AG08396 (cell line): ENCODE data around the gene SLC39A11.

Experiments used
- DNase-seq: peaks from one replicate; pipeline ENCODE4 v3.0.0; 2012; ENCODE audit warnings: low spot score, mixed read lengths

The SLC39A11 gene

DNA sequence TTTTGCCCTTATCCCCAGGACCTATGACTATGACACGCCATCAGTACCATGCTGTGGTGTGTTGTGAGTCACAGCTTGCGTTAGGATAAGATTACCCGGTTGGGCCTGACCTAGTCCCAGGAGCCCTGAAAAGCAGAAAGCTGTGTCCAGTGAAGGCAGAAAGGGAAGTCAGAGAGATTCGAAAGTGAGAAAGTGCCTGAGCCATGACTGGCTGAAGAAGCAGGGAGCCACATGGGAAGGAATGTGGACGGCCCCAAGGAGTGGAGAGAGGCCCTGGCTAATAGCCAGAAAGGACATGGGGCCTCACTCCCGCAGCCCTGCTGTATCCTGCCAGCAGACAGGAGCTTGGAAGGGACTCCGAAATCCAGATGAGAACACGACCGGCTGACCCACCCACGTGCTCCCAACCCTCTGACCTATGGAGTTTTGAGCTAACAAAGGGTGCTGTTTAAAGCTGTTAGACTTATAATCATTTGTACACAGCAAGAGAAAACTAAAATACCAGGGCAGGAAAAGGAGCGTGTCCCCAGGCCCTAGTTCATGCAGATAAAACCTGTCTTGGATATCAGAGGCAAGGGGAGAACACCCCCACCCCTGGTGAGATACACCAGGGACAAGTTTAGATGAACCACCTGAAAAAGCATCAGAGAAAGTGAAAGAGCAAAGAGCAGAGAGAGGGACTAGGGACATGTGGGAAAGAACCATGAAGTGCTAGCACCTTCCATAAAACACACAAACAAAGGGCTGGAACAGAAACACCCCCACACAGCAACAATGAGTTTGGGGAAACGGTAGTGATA lies 115.3 kb downstream of the SLC39A11 start:
- peak; percentile 91 for DNase-seq

DNA sequence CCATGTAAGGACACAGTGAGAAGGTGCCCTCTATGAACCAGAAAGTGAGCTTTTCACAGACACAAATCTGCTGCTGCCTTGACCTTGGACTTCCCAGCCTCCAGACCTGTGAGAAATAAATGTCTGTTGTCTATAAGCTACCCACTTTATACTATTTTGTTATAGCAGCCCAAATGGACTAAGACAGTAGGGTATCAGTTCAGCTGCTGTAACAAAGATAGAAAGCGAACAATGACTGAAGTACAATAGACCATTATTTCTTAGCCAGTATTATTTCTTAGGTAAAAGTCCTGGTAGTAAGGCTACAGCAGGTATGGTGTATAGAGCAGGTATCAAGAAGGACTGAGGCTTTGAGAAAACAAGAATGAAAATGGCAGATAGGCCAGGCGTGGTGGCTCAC lies 117.0 kb downstream of the SLC39A11 start:
- no peak for DNase-seq

DNA sequence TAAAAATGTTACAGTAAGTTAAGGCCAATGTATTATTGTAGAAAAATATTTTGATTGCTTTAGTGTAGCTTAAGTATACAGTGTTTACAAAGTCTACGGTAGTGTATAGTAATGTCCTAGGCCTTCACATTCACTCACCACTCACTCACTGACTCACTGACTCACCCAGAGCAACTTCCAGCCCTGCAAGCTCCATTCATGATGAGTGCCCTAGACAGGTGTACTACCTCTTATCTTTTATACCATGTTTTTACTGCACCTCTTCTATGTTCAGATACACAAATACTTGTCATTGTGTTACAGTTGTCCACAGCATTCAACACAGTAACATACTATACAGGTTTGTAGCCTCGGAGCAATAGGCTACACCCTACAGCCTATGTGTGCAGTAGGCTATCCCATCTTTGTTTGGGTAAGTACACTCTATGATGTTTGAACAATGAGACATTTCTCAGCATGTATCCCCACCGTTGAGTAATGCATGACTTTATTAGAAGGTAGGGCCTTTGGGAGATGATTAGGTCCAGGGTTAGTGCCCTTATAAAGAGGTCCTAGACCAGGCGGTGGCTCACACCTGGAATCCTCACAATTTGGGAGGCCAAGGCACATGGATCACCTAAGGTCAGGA lies 117.8 kb downstream of the SLC39A11 start:
- DNase-seq = no peak

DNA sequence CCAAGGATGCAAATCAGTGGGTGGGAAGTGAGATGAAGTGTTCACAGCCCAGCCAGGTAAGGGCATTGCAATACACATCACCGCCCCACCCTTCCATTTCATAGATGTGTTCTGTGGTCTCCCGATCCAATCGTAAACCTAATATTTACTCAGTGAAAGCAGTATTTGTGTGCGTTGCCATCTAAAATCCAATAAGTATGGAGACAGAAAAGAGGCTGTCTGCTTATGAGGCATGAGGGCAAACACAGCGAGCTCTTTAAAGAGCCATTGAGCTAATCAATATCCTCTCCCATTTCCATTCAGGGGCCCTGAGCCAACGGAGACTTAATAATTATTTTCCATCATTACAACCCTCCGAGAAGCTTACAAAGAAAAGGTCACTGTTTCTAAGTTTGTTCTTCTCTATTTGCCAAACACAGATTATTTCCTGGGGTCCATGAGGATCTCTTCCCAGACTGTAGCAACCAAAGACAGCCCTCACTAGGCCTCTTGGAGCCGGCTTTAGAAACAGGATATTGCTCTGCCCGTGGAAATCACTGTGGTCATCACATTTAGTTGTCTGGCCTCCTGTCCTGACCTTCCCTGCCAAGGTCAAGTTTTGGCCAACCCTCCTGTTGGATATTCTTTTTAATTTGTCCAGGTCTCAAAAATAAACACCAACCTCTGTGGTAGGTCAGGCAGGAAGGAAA lies 120.1 kb downstream of the SLC39A11 start:
- no peak for DNase-seq

DNA sequence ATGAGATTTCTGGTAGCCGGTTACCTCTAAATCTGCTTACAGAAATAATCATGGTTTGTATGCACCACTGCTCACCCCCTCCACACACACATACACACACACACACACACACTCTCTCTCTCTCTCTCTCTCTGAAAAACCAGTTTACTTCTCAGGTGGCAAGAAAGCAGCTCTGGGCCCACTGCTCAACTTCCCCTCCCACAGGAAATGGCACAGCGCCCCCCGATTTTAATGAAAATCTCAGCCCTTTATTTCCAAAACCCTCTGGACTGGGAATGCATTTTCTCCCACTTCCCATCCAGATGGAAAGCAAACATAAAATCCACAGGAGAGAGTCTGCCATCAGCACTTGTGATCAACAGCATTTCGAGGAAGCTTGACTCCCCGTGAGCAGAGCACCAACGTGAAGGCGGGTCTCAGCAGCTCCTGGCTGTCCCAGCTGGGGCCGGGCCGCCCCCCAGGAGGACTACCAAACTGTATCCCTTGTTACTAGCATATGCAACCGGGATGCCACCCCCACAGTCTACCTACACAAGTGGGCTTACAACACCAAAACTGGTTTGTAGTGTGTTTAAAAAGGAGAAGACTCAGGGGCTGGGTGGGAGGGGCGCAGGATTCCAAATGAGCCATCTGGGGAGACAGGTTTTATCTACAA lies 121.1 kb downstream of the SLC39A11 start:
- no peak for DNase-seq

DNA sequence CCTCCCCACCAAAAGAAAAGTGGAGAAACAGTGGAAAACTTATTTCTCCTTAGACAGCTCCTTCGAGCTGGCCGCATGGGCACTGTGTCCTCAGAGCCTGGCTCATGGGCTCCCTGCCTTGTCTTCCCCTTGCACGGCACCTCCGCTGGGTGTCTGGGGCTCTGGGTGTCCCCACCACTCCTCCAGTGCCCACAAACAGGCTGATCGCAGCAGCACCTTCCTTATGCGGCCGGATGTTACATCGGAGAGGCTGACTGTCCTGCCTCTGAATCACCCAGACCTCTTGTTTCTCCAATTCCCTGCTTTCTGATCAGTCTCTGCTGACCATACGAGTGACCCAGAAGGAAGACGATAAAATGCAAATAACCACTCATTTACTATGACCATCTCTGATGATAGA lies 121.7 kb downstream of the SLC39A11 start:
- no peak for DNase-seq

DNA sequence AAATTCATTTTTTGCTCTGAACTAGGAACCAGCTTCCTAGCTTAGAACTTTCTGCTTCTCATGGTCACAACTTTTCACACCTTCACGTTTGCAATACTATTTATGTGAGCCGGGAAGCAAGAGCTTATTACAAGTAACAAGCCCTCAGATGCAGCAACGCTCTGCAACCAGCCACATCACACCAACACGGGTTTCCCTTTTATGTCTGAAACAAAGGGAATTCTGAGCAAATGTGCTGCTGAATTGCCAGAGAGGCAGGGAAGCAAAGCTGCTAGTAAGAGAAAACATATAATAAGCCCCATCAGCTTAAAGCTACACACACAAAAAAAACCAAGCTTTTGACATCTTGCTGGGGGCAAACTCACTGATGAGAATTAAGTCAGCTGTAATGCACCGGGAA lies 122.2 kb downstream of the SLC39A11 start:
- no peak for DNase-seq

DNA sequence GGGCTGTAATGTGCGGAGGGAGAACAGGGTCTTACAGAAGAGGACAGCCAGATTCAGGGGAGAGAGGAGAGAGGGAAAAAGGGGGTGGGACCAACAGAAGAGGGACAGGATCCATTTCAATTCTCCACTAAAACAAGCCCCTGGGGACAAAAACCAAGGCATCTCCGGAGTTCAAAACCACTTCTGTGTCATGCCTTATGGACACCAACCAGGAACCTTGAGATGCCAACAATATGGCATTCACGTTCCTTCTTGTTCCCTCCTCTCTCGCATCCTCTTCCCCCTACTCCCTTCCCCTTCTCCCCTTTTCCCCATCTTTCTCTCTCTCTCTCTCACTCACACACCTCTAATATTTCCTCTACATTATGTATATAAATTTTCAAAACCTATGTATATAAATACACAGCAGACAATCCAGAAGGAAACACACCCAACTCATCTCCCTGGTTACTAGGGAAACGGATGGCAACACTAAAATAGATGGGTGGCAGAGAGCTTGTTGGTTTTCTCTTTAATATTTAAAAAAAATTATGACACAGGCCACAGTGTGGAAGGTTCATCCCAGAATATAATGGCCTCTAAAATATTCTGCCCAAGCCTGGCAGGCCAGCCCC lies 123.1 kb downstream of the SLC39A11 start:
- no peak for DNase-seq

DNA sequence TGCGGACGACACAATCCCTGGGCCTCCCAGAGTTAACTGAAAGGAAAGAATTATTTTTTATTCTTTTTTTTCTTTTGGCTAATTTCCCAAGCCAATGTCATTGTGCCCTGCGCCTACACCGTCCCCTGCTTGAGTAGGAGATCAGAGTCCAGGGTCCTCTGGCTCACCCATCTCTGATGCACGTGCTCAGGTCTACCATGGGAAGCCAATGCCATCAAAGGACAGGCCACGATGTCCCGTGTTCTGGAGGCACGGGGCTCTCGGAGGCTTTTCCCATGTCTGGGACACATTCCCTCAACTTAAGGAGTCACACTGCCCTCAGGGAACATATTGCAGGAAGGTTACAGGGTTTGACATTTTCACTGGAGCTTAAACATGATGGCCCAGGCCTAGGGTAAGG lies 123.7 kb downstream of the SLC39A11 start:
- DNase-seq = no peak

DNA sequence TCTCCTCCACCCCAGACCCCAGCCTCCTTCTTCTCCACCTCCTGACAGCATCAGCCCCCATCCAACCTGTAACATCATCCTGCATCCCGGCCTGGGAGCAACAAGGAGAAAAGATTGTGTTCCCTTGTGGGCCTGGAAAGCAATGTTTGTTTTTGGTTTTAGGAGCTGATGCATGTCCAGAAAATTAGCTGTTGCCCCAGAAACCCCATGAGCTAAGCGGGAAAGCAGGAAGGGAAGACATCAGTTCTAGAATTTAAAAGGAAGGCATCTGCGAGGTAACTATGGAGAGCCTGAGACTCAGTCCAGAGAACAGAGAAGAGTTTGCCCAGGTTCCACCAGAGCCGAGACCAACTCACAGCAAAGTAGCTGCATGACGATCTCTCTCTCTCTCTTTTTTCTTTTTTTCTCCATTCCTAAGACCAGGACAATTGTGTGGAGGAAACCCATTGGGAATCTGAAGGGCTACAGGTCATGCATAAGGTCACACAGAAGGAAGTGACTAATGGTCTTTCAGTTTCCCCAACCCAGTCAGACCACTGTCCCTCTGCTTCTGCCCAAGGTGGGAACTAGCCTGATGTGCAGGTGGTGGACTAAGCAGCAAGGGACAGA lies 124.4 kb downstream of the SLC39A11 start:
- no peak for DNase-seq

DNA sequence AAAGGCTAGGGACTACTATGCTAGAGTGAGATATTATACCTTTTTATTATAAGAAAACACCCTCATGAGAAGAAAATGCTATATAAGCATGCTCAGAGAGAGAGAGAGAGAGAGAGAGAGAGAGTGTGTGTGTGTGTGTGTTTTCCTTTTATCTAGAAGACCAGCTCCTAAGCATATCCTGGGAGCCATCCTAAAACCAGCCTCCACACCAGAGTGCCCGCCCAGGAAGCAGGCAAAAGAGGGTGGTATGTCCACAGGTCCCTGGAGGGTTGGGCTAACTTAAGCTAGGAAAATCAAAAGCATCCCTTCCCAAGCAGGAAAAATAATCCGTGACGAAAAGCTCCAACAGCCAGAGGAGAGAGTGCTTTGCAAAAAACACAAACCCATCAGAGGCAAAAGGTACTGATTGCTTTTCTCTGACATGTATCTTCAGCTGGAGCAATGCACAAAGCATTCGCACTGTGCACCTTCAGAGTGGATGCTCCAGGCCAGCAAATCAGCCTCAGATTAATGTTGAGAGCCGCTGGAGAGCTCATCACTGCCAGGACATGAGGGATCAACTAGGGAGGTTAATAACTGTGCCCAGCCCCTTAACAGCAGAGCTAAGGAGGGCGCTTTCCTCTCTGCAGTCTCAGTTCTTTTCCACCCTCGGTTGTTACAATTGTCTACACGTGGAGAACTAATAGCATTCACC lies 125.1 kb downstream of the SLC39A11 start:
- no peak for DNase-seq

DNA sequence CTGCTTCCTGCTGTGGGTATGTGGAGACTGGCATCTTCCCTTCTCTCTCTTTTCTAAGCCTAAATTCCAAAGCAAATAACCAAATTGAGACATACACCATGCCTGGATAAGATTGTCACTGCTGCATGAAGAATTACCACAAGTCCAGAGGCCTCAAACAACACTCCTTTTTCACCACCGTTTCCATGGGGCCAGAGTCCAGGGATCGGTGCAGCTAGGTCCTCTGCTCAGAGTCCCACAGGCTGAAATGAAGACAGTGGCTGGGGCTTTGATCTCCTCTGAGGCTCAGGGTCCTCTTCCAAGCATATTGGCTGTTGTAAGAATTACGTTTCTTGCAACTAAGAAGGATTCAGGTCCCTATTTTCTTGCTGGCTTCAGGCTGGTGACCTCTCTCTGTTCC lies 130.4 kb downstream of the SLC39A11 start:
- DNase-seq = no peak

DNA sequence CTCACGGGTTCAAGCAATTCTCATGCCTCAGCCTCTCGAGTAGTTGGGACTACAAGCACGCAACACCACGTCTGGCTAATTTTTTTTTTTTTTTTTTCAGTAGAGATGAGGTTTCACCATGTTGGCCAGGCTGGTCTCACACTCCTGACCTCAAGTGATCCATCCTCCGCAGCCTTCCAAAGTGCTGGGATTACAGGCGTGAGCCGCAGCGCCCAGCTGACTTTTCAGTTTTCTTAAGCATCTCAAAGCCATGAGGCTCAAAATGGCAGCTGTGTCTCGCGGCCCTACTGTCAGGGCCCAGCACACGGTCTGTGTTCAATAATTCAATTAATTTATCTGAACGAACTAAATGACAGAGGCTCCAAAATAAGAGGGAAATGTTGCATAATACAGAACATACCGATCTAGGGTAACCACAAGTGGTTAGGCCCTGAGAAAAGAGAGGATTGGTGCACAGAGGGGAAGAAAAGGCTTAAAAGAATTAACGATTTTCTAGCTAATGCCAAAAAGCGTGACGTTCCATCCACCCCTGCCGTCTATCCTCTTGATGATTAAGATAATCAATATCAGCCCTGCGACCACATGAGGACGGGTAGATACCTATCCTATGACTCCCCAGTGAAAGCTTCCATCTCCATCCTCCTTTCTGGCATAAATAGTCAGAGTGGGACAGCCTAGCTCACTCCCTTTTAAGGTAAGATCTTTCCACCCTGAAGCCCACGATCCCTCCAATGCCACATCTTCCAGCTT lies 136.9 kb downstream of the SLC39A11 start:
- DNase-seq = no peak

DNA sequence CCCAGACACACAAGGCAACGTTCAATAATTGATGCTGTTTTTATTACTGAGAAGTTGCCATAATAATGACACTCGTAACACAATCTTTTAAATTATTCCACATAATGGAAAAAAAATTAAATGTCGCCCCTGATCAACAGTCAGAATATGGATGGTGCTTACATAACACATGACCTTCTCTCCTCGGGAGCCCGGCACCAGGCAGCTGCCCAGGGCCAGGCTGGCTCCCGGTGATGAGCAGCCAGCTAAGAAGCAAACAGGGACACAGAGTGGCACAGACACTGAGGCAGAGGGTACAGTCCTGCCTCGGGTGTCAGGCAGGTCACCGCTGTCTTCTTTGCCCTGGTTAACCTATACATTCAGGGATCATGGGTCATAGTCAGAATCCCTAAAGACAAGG lies 137.9 kb downstream of the SLC39A11 start:
- no peak for DNase-seq

DNA sequence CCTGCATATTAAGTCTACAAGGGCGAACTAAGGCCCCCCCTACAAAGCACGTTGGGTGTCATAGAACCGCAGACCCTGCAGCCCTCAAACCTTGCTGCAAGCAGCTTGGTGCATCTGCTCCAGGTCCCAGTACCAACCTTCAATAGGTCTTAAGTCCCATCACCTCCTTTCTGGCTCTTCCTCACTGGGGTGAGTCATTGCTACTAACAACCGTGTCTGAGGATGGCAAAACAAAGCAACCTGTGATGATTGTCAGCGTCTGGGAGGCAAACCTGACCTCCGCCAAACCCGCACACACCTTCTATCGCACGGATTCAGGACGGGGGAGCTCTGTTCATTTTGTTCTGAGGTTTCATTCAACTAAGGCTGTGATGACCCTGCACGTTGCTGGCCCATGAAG lies 138.9 kb downstream of the SLC39A11 start:
- no peak for DNase-seq

DNA sequence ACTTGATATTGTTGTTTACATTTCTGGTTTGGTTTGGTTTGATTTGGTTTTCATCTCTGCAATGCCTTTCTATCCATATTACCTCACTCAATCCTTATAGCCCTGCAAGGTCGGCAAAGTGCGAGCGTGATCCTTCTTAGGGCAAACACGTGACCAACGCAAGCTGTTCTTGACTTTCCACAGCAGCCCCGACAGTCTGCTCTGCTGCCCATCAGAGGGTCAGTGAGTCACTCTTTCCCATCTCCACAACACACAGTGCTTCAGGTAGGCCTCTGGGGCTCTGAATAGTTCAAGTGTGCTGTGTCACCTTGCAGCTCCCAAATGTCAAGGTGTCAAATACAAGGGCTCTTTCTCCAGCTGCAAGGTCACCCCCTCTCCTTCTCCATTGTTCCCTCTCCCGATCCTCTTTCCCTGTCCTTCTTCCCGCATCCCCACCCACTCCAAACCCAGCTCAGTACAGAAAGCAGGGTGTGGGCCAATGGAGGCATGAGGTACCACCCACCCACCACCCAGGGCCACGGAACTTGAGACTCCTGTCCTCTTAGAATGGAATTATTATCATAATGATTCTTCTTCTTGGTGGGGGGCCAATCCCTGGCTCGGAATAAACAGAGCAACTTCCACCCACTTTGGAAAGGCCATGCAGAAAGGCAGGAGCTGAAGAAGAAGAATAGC lies 139.7 kb downstream of the SLC39A11 start:
- no peak for DNase-seq

DNA sequence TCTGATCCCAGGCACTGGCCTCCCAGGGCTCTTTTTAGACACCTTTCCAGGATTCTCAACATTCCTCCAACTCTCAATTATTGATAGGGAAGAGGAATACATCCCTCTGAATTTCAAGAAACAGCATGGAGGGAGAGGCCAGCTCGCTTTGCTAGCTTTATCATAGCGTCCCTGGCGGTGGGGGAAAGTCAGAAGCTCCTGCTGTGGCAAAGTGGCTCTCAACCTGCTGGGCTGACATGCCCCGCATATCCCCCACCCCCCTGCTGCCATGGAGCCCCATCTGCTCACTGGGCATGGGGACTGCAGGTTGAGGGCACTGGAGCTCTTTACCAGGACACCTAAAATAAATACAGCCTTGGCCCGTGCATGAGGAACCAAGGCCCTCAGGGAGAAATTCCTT lies 140.3 kb downstream of the SLC39A11 start:
- no peak for DNase-seq

DNA sequence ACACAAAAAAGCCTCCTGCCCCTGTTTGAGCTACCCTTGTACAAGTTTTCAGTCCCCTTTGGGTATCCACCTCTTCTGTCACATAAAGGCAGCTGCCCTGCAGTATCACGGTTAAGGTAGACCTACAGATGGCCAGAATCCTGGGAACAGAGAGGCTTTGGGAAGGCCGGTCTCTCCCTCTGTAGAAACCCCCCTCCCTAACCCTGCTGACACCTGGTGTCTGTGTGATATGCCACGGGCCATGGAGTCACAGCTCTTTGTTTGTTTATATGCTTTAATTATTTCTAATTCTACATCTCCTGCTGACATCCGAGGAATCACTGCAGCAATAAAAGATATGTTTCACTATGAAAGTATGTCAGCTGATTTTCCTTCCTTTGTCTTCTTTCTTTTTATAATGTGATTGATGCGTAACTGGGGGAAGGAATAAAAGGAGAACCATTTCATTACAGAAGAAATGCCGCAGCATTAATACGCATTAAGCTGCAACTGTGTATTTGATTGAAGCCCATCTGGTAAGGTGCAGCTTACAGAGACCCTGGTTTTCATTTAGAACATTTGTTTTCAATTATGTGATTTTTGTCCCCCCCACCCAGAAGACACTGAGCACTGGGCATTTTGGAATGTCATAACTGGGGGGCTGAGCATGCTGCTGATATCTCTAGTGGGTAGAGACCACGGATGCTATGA lies 142.1 kb downstream of the SLC39A11 start:
- no peak for DNase-seq

DNA sequence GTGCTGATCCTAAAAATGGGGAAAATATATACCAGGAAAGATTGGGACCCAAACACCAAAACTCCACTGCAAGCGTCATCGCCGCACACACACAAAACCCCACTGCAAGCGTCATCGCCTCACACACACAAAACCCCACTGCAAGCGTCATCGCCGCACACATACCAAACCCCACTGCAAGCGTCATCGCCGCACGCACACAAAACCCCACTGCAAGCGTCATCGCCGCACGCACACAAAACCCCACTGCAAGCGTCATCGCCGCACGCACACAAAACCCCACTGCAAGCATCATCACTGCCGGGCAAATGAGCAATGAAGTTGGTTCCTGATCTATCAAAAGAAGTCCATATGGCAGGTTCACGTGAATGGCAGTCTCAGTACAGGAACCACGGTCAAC lies 144.4 kb downstream of the SLC39A11 start:
- DNase-seq = no peak
